ENCODE measurements around the gene DAAM1. TPM values are rescaled to one million over a fixed set of nuclear protein-coding genes. Genes with fewer than 3 reads are reported as not detected.

The DAAM1 gene
- polyA plus RNA-seq, 1 of the 3 experiments (the other 2 are of a cell fraction): 5.1 TPM

DNA sequence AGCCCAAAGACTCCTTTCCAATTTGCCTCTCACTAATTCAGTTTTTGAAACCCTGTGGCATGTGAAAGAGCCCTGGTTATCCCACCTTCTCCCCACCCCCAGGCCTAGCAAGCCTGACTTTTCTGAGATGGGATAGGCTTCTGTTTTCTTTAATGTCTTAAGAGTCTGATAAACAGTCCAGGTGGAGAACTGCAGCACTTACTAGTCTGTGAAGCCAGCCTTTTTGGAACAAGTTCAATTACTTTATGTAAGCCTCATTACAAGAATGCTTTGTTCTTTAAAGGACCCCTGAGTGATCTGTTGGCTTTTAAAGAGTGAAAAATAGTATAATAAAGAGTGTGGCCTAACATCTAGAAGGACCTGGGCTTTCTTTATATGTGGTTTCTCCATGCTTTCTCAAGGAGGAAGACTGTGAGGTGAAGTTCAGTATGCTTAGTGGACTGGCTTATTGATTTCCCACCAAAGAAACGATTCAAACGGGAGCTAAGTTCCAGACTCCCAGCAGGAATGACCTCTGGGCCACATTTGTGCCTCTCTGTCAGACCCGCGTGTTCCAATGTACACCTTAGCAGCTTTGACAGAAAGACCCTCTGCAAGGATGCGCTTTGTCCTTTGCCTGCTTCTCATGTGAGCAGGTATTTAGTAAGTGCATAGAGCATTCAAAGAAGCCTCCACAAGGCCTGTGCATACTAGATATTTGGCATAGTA, 129.5 kb downstream of the DAAM1 start:
- Histone ChIP-seq H4K20me1 (ENCODE audit: insufficient read depth) (no peaks in the 10 kb centered on the region), H3K9ac (no peak overlapping the region), H3K9me2 (no peaks in the 10 kb centered on the region), H2AFZ (ENCODE audit: low read depth) (no peak overlapping the region), H3F3A (replicated peaks; ENCODE audit: insufficient read depth) (peaks cover 21% of the 10 kb centered on the region), H3K79me2 (ENCODE audit: insufficient read depth) (no peaks in the 10 kb centered on the region), H3K27me3 (ENCODE audit: insufficient read depth) (no peaks in the 10 kb centered on the region), H3K9me3 (no peaks in the 10 kb centered on the region), H3K27ac (ENCODE audit: low read depth in 2 of 2, low read length in 1 of 2) (no peak overlapping the region), H3K4me2 (no peak overlapping the region), H3K4me1 (ENCODE audit: control insufficient read depth in 1 of 2, insufficient read depth in 2 of 2, low read depth in 1 of 2, low read length in 1 of 2) (peaks cover 2 to 20% of the 10 kb centered on the region in 2 experiments), H3K36me3 (replicated peaks in 1 of 2; ENCODE audit: control insufficient read depth in 1 of 2, insufficient read depth in 2 of 2, low read length in 1 of 2) (peaks cover 0 to 3% of the 10 kb centered on the region in 2 experiments), H3K4me3 (ENCODE audit: low read depth in 2 of 2, low read length in 1 of 2) (no peak overlapping the region)
- 100% methylated on average over 5 of the region's 5 CpGs for WGBS (ENCODE audit: low lambda C conversion rate)
- TF ChIP-seq REST (IDR thresholded peaks at IDR 0.05; ENCODE audit: low read depth, low read length) (no peak), RAD21 (IDR thresholded peaks at IDR 0.05; ENCODE audit: low read length) (no peak), ELF1 (IDR thresholded peaks at IDR 0.05) (no peak), PBX3 (IDR thresholded peaks at IDR 0.05) (no peak), GATA2 (CRISPR knock-in tag; IDR thresholded peaks at IDR 0.05) (no peak), JUND (IDR thresholded peaks at IDR 0.05) (no peak), EP300 (IDR thresholded peaks at IDR 0.05; ENCODE audit: borderline replicate concordance in 1 of 2, low read depth in 1 of 2, low read length in 1 of 2) (no peak), MAX (IDR thresholded peaks at IDR 0.05; ENCODE audit: low read depth) (no peak), SIN3A (IDR thresholded peaks at IDR 0.05; ENCODE audit: borderline replicate concordance, low read depth, low read length) (no peak), NFIC (IDR thresholded peaks at IDR 0.05; ENCODE audit: borderline replicate concordance) (no peak), SMC3 (IDR thresholded peaks at IDR 0.05; ENCODE audit: low read depth, low read length) (no peak), TEAD4 (IDR thresholded peaks at IDR 0.05; ENCODE audit: borderline replicate concordance, insufficient read depth) (no peak), MXI1 (IDR thresholded peaks at IDR 0.05; ENCODE audit: low read depth, low read length) (no peak), TAF1 (IDR thresholded peaks at IDR 0.05; ENCODE audit: borderline replicate concordance, low read depth, low read length) (no peak), FOSL2 (IDR thresholded peaks at IDR 0.05; ENCODE audit: borderline replicate concordance, low read depth) (no peak), YY1 (IDR thresholded peaks at IDR 0.05; ENCODE audit: low read depth) (no peak), EZH2phosphoT487 (IDR thresholded peaks at IDR 0.05; ENCODE audit: borderline replicate concordance, low read depth) (no peak), GABPA (IDR thresholded peaks at IDR 0.05; ENCODE audit: low read depth) (no peak)
- TF ChIP-seq, protein P1, sequence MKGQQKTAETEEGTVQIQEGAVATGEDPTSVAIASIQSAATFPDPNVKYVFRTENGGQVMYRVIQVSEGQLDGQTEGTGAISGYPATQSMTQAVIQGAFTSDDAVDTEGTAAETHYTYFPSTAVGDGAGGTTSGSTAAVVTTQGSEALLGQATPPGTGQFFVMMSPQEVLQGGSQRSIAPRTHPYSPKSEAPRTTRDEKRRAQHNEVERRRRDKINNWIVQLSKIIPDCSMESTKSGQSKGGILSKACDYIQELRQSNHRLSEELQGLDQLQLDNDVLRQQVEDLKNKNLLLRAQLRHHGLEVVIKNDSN (IDR thresholded peaks at IDR 0.05; ENCODE audit: borderline replicate concordance, low read depth): no peak
- TF ChIP-seq, protein P2, sequence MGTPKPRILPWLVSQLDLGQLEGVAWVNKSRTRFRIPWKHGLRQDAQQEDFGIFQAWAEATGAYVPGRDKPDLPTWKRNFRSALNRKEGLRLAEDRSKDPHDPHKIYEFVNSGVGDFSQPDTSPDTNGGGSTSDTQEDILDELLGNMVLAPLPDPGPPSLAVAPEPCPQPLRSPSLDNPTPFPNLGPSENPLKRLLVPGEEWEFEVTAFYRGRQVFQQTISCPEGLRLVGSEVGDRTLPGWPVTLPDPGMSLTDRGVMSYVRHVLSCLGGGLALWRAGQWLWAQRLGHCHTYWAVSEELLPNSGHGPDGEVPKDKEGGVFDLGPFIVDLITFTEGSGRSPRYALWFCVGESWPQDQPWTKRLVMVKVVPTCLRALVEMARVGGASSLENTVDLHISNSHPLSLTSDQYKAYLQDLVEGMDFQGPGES (IDR thresholded peaks at IDR 0.05; ENCODE audit: low read depth, low read length): no peak
- CTCF ChIA-PET: no interaction called here
- no peak for DNase-seq
- POLR2A ChIA-PET: no interaction called here
